MG63 (cell line): ENCODE measurements around the gene GGTLC1. TPM values are rescaled to one million over a fixed set of nuclear protein-coding genes. Genes with fewer than 3 reads are reported as not detected.

ENCODE experiments used
- DNase-seq: peaks from one replicate; pipeline ENCODE4 v3.0.0-alpha.2; 2020
- H3K27me3 ChIP-seq: fragments of 250-450 bp; sonication (Bioruptor Pico); 2 replicates; pipeline ENCODE4 v1.5.1; 2020; ENCODE audit warnings: mild to moderate bottlenecking, moderate library complexity
- H3K36me3 ChIP-seq: fragments of 250-450 bp; sonication (Bioruptor Pico); 2 replicates; pipeline ENCODE4 v1.5.1; 2020; ENCODE audit warnings: mild to moderate bottlenecking, moderate library complexity
- H3K4me3 ChIP-seq: fragments of 250-450 bp; sonication (Bioruptor Pico); 2 replicates; pipeline ENCODE4 v1.5.1; 2020; ENCODE audit warnings: mild to moderate bottlenecking, moderate library complexity
- H3K9me3 ChIP-seq: fragments of 250-450 bp; sonication (Bioruptor Pico); 2 replicates; pipeline ENCODE4 v1.5.1; 2020; ENCODE audit warnings: mild to moderate bottlenecking, moderate library complexity
- total RNA-seq: library from RNA; depleted of rRNA; stranded (reverse); fragments of >200 nt; shearing (Covaris generic); gene quantifications from 2 replicates; pipeline ENCODE4 v1.2.3, GENCODE V29; 2014; ENCODE audit warnings: low replicate concordance; rRNA removed

The GGTLC1 gene
- not detected in 2 replicates for total RNA-seq

GRCh38 chr20:23988561-23988960, at the start of gene GGTLC1:
Gene GGTLC1 (minus strand): TSS chr20:23988779. CDS start chr20:23986611, 2,168 bp downstream.
- no peaks in the 10 kb centered on the region for H3K27me3 ChIP-seq
- no peaks in the 10 kb centered on the region for H3K36me3 ChIP-seq
- no peak for DNase-seq
- no peaks in the 10 kb centered on the region for H3K9me3 ChIP-seq
- no peak within 1 kb of the TSS for H3K4me3 ChIP-seq

- Histone ChIP-seq H3K27me3 (no peaks in the 10 kb centered on the region), H3K9me3 (no peaks in the 10 kb centered on the region), H3K4me3 (no peak overlapping the region), H3K36me3 (no peaks in the 10 kb centered on the region)
- DNase-seq, result peak; percentile 76
Measured at GRCh38 chr20:24034820-24035219, 46.2 kb upstream of the GGTLC1 start.

DNA sequence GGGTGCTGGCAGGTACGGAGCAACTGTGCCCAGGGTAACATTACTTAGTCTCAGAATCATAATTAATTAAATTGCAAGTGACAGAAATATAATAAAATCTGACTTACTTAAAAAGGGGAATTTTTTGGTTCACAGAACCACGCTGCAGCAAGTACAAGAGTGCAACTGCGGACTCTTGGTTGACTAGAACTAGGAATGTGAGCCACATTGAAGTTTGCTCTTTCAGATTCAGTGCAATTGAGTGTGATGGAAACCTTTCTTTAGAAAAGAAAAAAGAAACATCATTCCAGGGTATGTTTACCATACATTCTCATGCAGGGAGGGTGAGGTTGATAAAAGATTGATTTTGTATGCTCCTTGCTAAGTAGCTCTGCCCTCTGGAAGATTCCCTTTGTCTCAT, 45.0 kb upstream of the GGTLC1 start:
- Histone ChIP-seq H3K4me3 (no peak overlapping the region), H3K27me3 (no peaks in the 10 kb centered on the region), H3K9me3 (no peaks in the 10 kb centered on the region), H3K36me3 (no peaks in the 10 kb centered on the region)
- DNase-seq, result no peak

DNA sequence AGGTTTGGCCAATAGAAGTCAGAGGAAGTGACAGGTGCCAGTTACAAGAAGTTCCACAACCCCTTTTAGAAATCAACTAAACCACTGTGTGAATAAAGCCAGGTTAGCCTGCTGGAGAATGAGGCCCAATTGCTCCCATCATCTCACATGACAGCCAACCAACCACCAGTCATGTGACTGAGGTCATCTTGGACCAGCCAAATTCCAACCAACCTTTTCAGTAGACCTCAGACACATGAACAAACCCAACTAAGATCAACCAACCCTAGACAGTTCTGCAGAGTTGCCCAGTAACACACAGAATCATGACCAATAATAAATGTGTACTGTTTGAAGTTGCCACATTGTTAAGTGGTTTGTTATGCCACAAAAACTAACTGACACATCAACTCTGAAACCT, 44.6 kb upstream of the GGTLC1 start:
- Histone ChIP-seq H3K4me3 (no peak overlapping the region), H3K9me3 (no peaks in the 10 kb centered on the region), H3K36me3 (no peaks in the 10 kb centered on the region), H3K27me3 (no peaks in the 10 kb centered on the region)
- DNase-seq, result no peak

- no peak overlapping the region for H3K4me3 ChIP-seq
- DNase-seq, result no peak
Measured at GRCh38 chr20:24032400-24032898, 43.9 kb upstream of the GGTLC1 start.

DNA sequence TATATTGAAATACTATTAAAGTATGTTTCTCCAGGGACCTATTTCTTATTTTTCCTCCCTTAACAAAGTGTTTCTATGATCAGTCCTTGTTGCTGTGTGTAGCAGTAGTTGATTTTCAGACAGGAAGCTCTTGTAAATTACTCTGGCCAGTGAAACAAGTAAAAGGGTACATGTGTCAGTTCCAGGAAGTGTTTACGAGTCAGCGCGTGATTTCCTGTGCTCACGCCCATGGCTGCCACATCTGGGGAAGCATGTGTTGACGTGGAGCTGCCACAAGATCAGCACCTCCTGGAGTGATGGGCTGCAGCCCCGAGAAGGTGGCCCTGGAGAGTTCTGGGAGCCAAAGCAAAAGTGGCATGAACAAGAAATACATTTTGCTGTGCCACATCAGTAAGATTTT, 38.6 kb upstream of the GGTLC1 start:
- DNase-seq, result no peak
- Histone ChIP-seq H3K27me3 (no peaks in the 10 kb centered on the region), H3K36me3 (no peaks in the 10 kb centered on the region), H3K9me3 (no peaks in the 10 kb centered on the region), H3K4me3 (no peak overlapping the region)

More at GRCh38 chr20:24032400-24032898, 43.9 kb upstream of the GGTLC1 start:
- H3K9me3 ChIP-seq, result no peaks in the 10 kb centered on the region
- no peaks in the 10 kb centered on the region for H3K36me3 ChIP-seq
- no peaks in the 10 kb centered on the region for H3K27me3 ChIP-seq

DNA sequence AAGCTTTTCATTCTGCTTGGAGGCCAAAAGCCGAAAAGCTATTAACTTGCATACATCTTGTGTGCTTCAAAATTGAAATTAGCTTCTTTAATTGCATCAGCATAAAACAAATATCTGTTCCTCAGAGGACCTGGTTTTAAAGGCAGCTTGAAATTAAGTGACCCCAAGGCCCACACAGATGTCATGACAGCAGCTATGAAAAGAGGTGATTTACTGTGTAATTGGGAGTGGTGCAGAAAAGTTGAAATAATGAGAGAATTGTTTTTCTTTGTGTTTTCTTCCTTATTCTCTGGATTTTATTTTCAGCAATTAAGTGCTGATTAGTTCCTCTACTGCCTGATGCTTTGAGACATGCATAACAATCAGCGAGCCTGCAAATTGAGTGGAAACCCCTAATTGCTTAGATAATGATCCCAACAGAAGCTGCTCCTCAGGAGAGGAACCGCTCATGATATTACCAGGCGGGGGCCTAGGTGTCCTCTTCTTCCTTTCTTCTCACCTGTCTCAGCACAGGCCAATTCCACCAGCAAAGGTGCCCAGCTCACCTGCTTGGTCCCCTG, 34.1 kb upstream of the GGTLC1 start:
- no peak overlapping the region for H3K4me3 ChIP-seq
- DNase-seq, result no peak
- no peaks in the 10 kb centered on the region for H3K27me3 ChIP-seq
- H3K9me3 ChIP-seq, result no peaks in the 10 kb centered on the region
- H3K36me3 ChIP-seq, result no peaks in the 10 kb centered on the region

GRCh38 chr20:24018796-24019195, 30.2 kb upstream of the GGTLC1 start:
- no peaks in the 10 kb centered on the region for H3K27me3 ChIP-seq

GRCh38 chr20:24017458-24017755, 28.8 kb upstream of the GGTLC1 start:
- no peaks in the 10 kb centered on the region for H3K27me3 ChIP-seq
- H3K9me3 ChIP-seq, result no peaks in the 10 kb centered on the region
- DNase-seq, result no peak
- no peaks in the 10 kb centered on the region for H3K36me3 ChIP-seq
- H3K4me3 ChIP-seq, result no peak overlapping the region

More at GRCh38 chr20:24018796-24019195, 30.2 kb upstream of the GGTLC1 start:
- DNase-seq, result peak; percentile 48
- Histone ChIP-seq H3K36me3 (no peaks in the 10 kb centered on the region), H3K4me3 (no peak overlapping the region), H3K9me3 (no peaks in the 10 kb centered on the region)

DNA sequence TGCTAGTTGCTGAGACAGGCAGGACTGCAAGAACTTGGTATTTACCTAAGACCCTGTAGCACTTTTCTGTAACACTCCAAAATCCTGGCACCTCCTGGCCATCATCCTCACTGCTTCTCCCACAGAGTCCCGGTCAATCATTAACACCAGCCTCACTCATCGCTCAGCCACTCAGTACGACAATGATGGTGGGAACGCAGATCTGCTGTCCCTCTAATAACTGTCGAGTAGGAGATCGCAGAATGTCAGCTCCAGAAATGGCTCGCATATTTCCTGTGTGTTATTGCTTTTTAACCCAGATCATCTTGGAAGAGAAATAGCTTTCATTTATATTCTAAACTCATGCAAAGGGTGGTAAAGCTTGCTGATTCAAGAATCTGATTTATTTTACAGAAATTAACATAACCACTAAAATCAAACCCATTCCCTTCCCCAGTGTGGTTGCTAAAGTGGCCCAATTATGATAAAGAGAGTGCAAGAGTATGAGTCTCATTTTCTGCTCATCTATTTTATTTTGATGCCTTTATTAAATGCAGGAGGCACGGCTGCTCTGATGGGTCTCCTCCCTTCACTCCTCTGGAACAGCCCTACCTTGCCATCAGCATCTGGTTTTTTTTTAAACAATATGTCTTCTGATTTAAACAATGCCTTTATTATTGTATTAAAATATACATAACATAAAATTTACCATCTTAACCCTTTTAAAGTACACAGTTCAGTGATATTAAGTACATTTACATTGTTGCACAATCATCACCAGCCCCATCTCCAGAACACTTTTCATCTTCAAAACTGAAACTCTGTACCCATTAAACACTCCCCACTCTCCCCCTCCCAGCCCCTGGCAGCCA, 28.3 kb upstream of the GGTLC1 start:
- Histone ChIP-seq H3K9me3 (no peaks in the 10 kb centered on the region), H3K4me3 (no peak overlapping the region), H3K36me3 (no peaks in the 10 kb centered on the region), H3K27me3 (no peaks in the 10 kb centered on the region)
- DNase-seq, result peak; percentile 12

- no peak for DNase-seq
- no peak overlapping the region for H3K4me3 ChIP-seq
- no peaks in the 10 kb centered on the region for H3K27me3 ChIP-seq
- H3K36me3 ChIP-seq, result no peaks in the 10 kb centered on the region
- no peaks in the 10 kb centered on the region for H3K9me3 ChIP-seq
Measured at GRCh38 chr20:24013953-24014352, 25.4 kb upstream of the GGTLC1 start.

DNA sequence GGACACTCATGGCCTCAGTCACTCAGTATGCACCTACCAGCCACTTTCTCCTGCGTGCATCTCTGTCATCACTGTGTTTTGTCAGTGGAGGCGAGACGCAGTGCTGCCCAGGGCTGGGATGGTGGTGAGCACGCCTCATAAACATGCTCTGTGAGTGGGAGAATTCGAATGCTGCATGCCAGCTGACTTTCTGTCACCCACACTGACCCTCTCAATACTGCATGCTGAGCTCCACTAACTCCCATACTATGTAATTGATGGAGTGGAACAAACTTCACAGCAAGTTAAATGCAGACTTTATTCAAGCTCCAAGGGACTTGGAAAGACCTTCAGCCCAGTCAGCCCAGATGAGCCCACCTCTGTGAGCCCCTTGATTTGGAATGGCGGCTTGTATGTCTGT, 22.7 kb upstream of the GGTLC1 start:
- H3K4me3 ChIP-seq, result no peak overlapping the region
- H3K27me3 ChIP-seq, result no peaks in the 10 kb centered on the region
- no peaks in the 10 kb centered on the region for H3K9me3 ChIP-seq
- H3K36me3 ChIP-seq, result no peaks in the 10 kb centered on the region
- DNase-seq, result no peak

GRCh38 chr20:24007758-24008157, 19.2 kb upstream of the GGTLC1 start:
- no peak for DNase-seq
- no peaks in the 10 kb centered on the region for H3K9me3 ChIP-seq
- H3K27me3 ChIP-seq, result no peaks in the 10 kb centered on the region
- H3K4me3 ChIP-seq, result no peak overlapping the region
- no peaks in the 10 kb centered on the region for H3K36me3 ChIP-seq

GRCh38 chr20:24007073-24007595, 18.6 kb upstream of the GGTLC1 start:
- DNase-seq, result no peak
- Histone ChIP-seq H3K27me3 (no peaks in the 10 kb centered on the region), H3K9me3 (no peaks in the 10 kb centered on the region), H3K36me3 (no peaks in the 10 kb centered on the region), H3K4me3 (no peak overlapping the region)

DNA sequence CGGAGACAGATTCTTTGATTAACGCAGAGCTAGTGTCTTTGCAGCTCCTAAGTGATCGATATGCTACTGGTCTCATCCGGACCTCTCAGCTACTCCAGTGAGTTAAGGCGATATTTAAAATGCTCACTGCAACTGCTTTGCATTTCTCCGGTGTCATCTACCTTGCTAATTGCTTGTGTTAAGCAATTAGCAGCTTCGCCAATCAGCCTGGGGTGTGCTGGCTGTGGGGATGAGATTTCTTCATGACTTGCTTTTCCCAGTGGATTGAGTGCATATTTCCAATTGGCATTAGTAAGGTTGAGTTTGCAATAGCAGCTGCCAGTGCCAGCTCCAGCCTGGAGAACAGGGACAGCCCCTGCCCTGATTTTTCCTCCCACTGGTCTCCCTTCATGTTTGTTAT, 18.0 kb upstream of the GGTLC1 start:
- Histone ChIP-seq H3K9me3 (no peaks in the 10 kb centered on the region), H3K36me3 (no peaks in the 10 kb centered on the region), H3K27me3 (no peaks in the 10 kb centered on the region), H3K4me3 (no peak overlapping the region)
- no peak for DNase-seq

GRCh38 chr20:24004471-24004870, 15.9 kb upstream of the GGTLC1 start:
- no peaks in the 10 kb centered on the region for H3K36me3 ChIP-seq
- H3K27me3 ChIP-seq, result no peaks in the 10 kb centered on the region
- H3K4me3 ChIP-seq, result no peak overlapping the region
- no peaks in the 10 kb centered on the region for H3K9me3 ChIP-seq
- DNase-seq, result no peak

DNA sequence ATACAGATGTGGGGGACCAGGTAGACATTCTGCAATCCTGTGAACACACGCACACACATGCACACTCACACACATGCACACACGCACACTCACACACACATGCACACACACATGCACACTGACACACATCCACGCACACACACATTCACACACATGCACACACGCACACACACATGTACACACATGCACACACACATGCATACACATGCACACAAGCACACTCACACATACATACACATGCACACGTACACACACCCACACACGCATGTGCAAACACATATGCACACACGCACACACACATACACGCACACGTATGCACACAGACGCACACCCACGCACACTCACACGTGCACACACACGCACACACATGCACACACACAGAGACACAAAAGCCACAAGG, 14.3 kb upstream of the GGTLC1 start:
- Histone ChIP-seq H3K4me3 (no peak overlapping the region), H3K27me3 (no peaks in the 10 kb centered on the region), H3K9me3 (no peaks in the 10 kb centered on the region), H3K36me3 (no peaks in the 10 kb centered on the region)
- no peak for DNase-seq
